ENCODE measurements around the gene CAMK2D. TPM values are rescaled to one million over a fixed set of nuclear protein-coding genes. Genes with fewer than 3 reads are reported as not detected.

CAMK2D gene
- total and polyA plus RNA-seq, 10 donors = 5.9 to 44.2 (median 33.3) TPM

- WGBS, 5 donors = 76 to 92% (median 89%) methylated on average over 2 of the region's 2 CpGs
- TF ChIP-seq CTCF (IDR thresholded peaks at IDR 0.05 in 8 of 11, conservative IDR thresholded peaks at IDR 0.05 in 3 of 11) (no peak), POLR2AphosphoS5 (IDR thresholded peaks at IDR 0.05) (no peak), POLR2A (IDR thresholded peaks at IDR 0.05) (no peak)
These were observed 294.0 kb downstream of the CAMK2D start for GRCh38 chr4:113467581-113467980.

GRCh38 chr4:113462286-113462685 lies 299.3 kb downstream of the CAMK2D start:
- H3K27me3 ChIP-seq (replicated peaks in 1 of 7) = no peaks in the 10 kb centered on the region
- no peaks in the 10 kb centered on the region for H3K4me1 ChIP-seq
- no peaks in the 10 kb centered on the region for H3K9me3 ChIP-seq
- DNase-seq = no peak
- H3K4me3 ChIP-seq = no peak overlapping the region
- intact Hi-C loops (cut with DNase I; ENCODE audit: low total_unique reads) = no loop called here
- H3K27ac ChIP-seq = no peak overlapping the region
- H3K36me3 ChIP-seq = peaks cover 0 to 71% (median 17%) of the 10 kb centered on the region in 6 donors
- WGBS, 5 donors = 91 to 100% (median 96%) methylated on average over 1 of the region's 1 CpG
- TF ChIP-seq POLR2AphosphoS5 (IDR thresholded peaks at IDR 0.05) = no peak
- no peak for TF ChIP-seq POLR2A (IDR thresholded peaks at IDR 0.05)
- TF ChIP-seq CTCF (IDR thresholded peaks at IDR 0.05 in 8 of 11, conservative IDR thresholded peaks at IDR 0.05 in 3 of 11) = no peak

More at GRCh38 chr4:113467581-113467980, 294.0 kb downstream of the CAMK2D start:
- no peak for DNase-seq
- intact Hi-C loops (cut with DNase I; ENCODE audit: low total_unique reads) = no loop called here
- H3K4me1 ChIP-seq = no peaks in the 10 kb centered on the region
- no peak overlapping the region for H3K4me3 ChIP-seq
- peaks cover 0 to 28% (median 6%) of the 10 kb centered on the region in 6 donors for H3K36me3 ChIP-seq
- peak overlapping the region in 5 of 8 donors; percentile 27 to 52 (median 42) for H3K27ac ChIP-seq
- H3K27me3 ChIP-seq (replicated peaks in 1 of 7) = no peaks in the 10 kb centered on the region
- no peaks in the 10 kb centered on the region for H3K9me3 ChIP-seq

- Histone ChIP-seq H3K4me1 (no peaks in the 10 kb centered on the region), H3K27ac (no peak overlapping the region), H3K27me3 (replicated peaks in 1 of 7) (no peaks in the 10 kb centered on the region), H3K9me3 (no peaks in the 10 kb centered on the region), H3K4me3 (no peak overlapping the region), H3K36me3 (peaks cover 0 to 81% (median 22%) of the 10 kb centered on the region in 6 donors)
- TF ChIP-seq POLR2A (IDR thresholded peaks at IDR 0.05) = no peak
- no peak for TF ChIP-seq CTCF (IDR thresholded peaks at IDR 0.05 in 8 of 11, conservative IDR thresholded peaks at IDR 0.05 in 3 of 11)
- no peak for TF ChIP-seq POLR2AphosphoS5 (IDR thresholded peaks at IDR 0.05)
- intact Hi-C loops (cut with DNase I; ENCODE audit: low total_unique reads) = no loop called here
- no peak for DNase-seq
These were observed 300.3 kb downstream of the CAMK2D start for GRCh38 chr4:113461281-113461680.

GRCh38 chr4:113457886-113458285 lies 303.7 kb downstream of the CAMK2D start:
- Histone ChIP-seq H3K27ac (no peak overlapping the region), H3K27me3 (replicated peaks in 1 of 7) (no peaks in the 10 kb centered on the region), H3K4me3 (no peak overlapping the region), H3K9me3 (no peaks in the 10 kb centered on the region), H3K36me3 (peaks cover 0 to 62% (median 21%) of the 10 kb centered on the region in 6 donors), H3K4me1 (peaks cover 0 to 11% (median 3%) of the 10 kb centered on the region in 6 donors)
- no peak for TF ChIP-seq POLR2A (IDR thresholded peaks at IDR 0.05)
- TF ChIP-seq POLR2AphosphoS5 (IDR thresholded peaks at IDR 0.05) = no peak
- TF ChIP-seq CTCF (IDR thresholded peaks at IDR 0.05 in 8 of 11, conservative IDR thresholded peaks at IDR 0.05 in 3 of 11) = no peak
- no peak for DNase-seq
- intact Hi-C loops (cut with DNase I; ENCODE audit: low total_unique reads) = no loop called here
